B cell (primary cell): Measurements from ENCODE around the gene EML1. TPM values are rescaled to one million over a fixed set of nuclear protein-coding genes. Genes with fewer than 3 reads are reported as not detected.

Source experiments
- ATAC-seq: fragments of 200-7000 bp; cut with Tn5 transposase; one replicate; pipeline ENCODE4 v1.10.0; 2021; ENCODE audit warnings: low read depth, mild to moderate bottlenecking, moderate number of reproducible peaks, moderate library complexity
- CTCF ChIA-PET: fragments of 350-600 bp; sonication (Branson Sonifier 250); formaldehyde crosslinking; loops from one replicate; lab custom pipeline; 2021; ENCODE audit warnings: antibody characterized with exemption, inconsistent platforms; lab: Charles Lee
- POLR2A ChIA-PET: fragments of 350-600 bp; sonication (Branson Sonifier 250); formaldehyde crosslinking; loops from one replicate; lab custom pipeline; 2021; ENCODE audit warnings: antibody characterized with exemption; lab: Charles Lee
- DNase-seq: peaks from one replicate; pipeline ENCODE4 v3.0.0; 2013
- H2AFZ ChIP-seq: 2 replicates; pipeline ENCODE4 v1.6.1; 2012; ENCODE audit warnings: mild to moderate bottlenecking, low read depth, low read length; ENCODE audit not compliant: insufficient read depth, poor library complexity, severe bottlenecking
- H3K27ac ChIP-seq, 2 donors: 1 replicate in 1 of 2; 2 replicates in 1 of 2; pipeline ENCODE4 v1.5.1; 2012 to 2013; ENCODE audit warnings: low read length in 2 of 2, mild to moderate bottlenecking in 2 of 2, moderate library complexity in 1 of 2
- H3K27me3 ChIP-seq, 4 experiments: fragments of 200-600 bp in 1 of 4; sonication (generic) in 1 of 4; replicated peaks in 1 of 4; 1 replicate in 2 of 4; 2 replicates in 2 of 4; pipeline versions ENCODE4 v1.6.1 to v1.7.0; 2013 to 2016; ENCODE audit warnings: low read length in 3 of 4, mild to moderate bottlenecking in 2 of 4, mixed read lengths in 1 of 4, moderate library complexity in 1 of 4; ENCODE audit not compliant: insufficient read depth in 4 of 4, control insufficient read depth in 3 of 4; ENCODE audit errors: control extremely low read depth in 1 of 4
- H3K36me3 ChIP-seq, 2 experiments: replicated peaks in 1 of 2; 1 replicate in 1 of 2; 2 replicates in 1 of 2; pipeline versions ENCODE4 v1.6.1 to v1.7.1; 2013; ENCODE audit warnings: low read length in 1 of 2; ENCODE audit not compliant: insufficient read depth in 2 of 2, control insufficient read depth in 1 of 2; ENCODE audit errors: control extremely low read depth in 1 of 2, extremely low read depth in 1 of 2
- H3K4me1 ChIP-seq, 2 donors: fragments of 200-600 bp in 1 of 2; sonication (generic) in 1 of 2; 1 replicate in 1 of 2; 2 replicates in 1 of 2; pipeline versions ENCODE4 v1.5.1 to v1.6.1; 2013 to 2017; ENCODE audit warnings: low read length in 2 of 2; ENCODE audit not compliant: control insufficient read depth in 2 of 2, insufficient read depth in 2 of 2
- H3K4me2 ChIP-seq: replicated peaks from 2 replicates; pipeline ENCODE3; 2012; ENCODE audit warnings: mild to moderate bottlenecking, low read depth, low read length; ENCODE audit not compliant: poor library complexity, severe bottlenecking
- H3K4me3 ChIP-seq, 5 experiments: fragments of 200-600 bp in 1 of 5; sonication (generic) in 1 of 5; 1 replicate in 3 of 5; 2 replicates in 2 of 5; pipeline versions ENCODE4 v1.5.1 to v1.7.0; 2011 to 2016; ENCODE audit warnings: low read length in 4 of 5, mild to moderate bottlenecking in 4 of 5, low read depth in 2 of 5, control low read depth in 1 of 5, moderate library complexity in 1 of 5; ENCODE audit not compliant: insufficient read depth in 1 of 5; ENCODE audit errors: control extremely low read depth in 1 of 5, extremely low read depth in 1 of 5
- H3K79me2 ChIP-seq: fragments of 200-600 bp; sonication (generic); one replicate; pipeline ENCODE4 v1.6.0; 2016; ENCODE audit warnings: low read length; ENCODE audit not compliant: control insufficient read depth, insufficient read depth
- H3K9ac ChIP-seq: fragments of 200-600 bp; sonication (generic); 2 replicates; pipeline ENCODE4 v1.6.1; 2017; ENCODE audit warnings: mild to moderate bottlenecking, low read length, moderate library complexity
- H3K9me3 ChIP-seq, 3 donors: one replicate each; pipeline versions ENCODE4 v1.6.1 to v1.7.1; 2013; ENCODE audit warnings: low read length in 2 of 3; ENCODE audit not compliant: control insufficient read depth in 2 of 3, insufficient read depth in 1 of 3; ENCODE audit errors: control extremely low read depth in 1 of 3
- H4K20me1 ChIP-seq: 2 replicates; pipeline ENCODE4 v1.6.0; 2012; ENCODE audit warnings: mild to moderate bottlenecking, low read length; ENCODE audit not compliant: insufficient read depth, control insufficient read depth, poor library complexity, severe bottlenecking
- H3K27ac Mint-ChIP-seq: one replicate; pipeline ENCODE4 v1.8.0; 2021; ENCODE audit warnings: mixed read lengths
- H3K27me3 Mint-ChIP-seq: one replicate; pipeline ENCODE4 v1.8.0; 2021; ENCODE audit warnings: mixed read lengths
- H3K4me1 Mint-ChIP-seq: one replicate; pipeline ENCODE4 v1.8.0; 2021; ENCODE audit warnings: mixed read lengths
- H3K4me3 Mint-ChIP-seq: one replicate; pipeline ENCODE4 v1.8.0; 2021; ENCODE audit warnings: mixed read lengths
- H3K9me3 Mint-ChIP-seq: one replicate; pipeline ENCODE4 v1.8.0; 2022; ENCODE audit warnings: mixed read lengths; ENCODE audit not compliant: insufficient read depth
- CTCF ChIP-seq: fragments of 200-600 bp; IDR thresholded peaks from one replicate; pipeline ENCODE4 v1.8.0; 2022; ENCODE audit warnings: antibody characterized with exemption, mild to moderate bottlenecking
- EZH2 ChIP-seq: IDR thresholded peaks from 2 replicates; pipeline ENCODE4 v1.6.1; 2012; ENCODE audit warnings: borderline replicate concordance, low read depth, mild to moderate bottlenecking, moderate library complexity, low read length; ENCODE audit not compliant: insufficient read depth, poor library complexity, severe bottlenecking
- WGBS: methylation state at CpG from one replicate; pipeline ENCODE4 v1.1.5; 2013; ENCODE audit warnings: missing lambda C conversion rate; ENCODE audit not compliant: insufficient coverage; 5-methylcytosine and 5-hydroxymethylcytosine counted together
- intact Hi-C: fragments of 100-400 bp; cut with micrococcal nuclease; formaldehyde crosslinking; loops from one replicate; pipeline ENCODE4 v1.10.0; 2022
- polyA plus RNA-seq: library from polyadenylated mRNA; depleted of rRNA; stranded (reverse); fragments of >200 nt; gene quantifications from 2 replicates; pipeline ENCODE4 v1.2.3, GENCODE V29; 2012
- total RNA-seq, 2 donors: library from RNA; stranded (reverse); fragments of 120-200 nt in 1 of 2; gene quantifications; 1 replicate in 1 of 2; 2 replicates in 1 of 2; pipeline versions ENCODE4 v1.2.3 to v1.2.4, GENCODE V29; 2013 to 2022

The EML1 gene
- total and polyA plus RNA-seq, 2 donors (not counting 1 experiment from before 2014, with no cell fraction given): not detected

GRCh38 chr14:99774556-99775307 lies 18.5 kb upstream of the EML1 start:
- Mint-ChIP-seq H3K4me3 (no peak overlapping the region), H3K27me3 (peaks cover 46% of the 10 kb centered on the region), H3K27ac (no peak overlapping the region), H3K9me3 (peaks cover 11% of the 10 kb centered on the region), H3K4me1 (no peaks in the 10 kb centered on the region)
- no peak overlapping the region for H3K9ac ChIP-seq
- CTCF ChIA-PET: interaction anchor here (0.6 kb wide), 1 partner anchor 61 kb away, joined by 3 read pairs; no protein-coding TSS in a partner anchor
- H3K9me3 ChIP-seq: peaks cover 2 to 4% (median 2%) of the 10 kb centered on the region in 3 donors
- no peaks in the 10 kb centered on the region for H3K4me1 ChIP-seq
- POLR2A ChIA-PET: no interaction called here
- H3K27me3 ChIP-seq: no peaks in the 10 kb centered on the region
- ATAC-seq: no peak
- no peak for DNase-seq
- no peak overlapping the region for H3K27ac ChIP-seq
- no peak overlapping the region for H3K4me3 ChIP-seq
- no peak overlapping the region for H2AFZ ChIP-seq
- intact Hi-C loops: no loop called here
- H4K20me1 ChIP-seq: no peaks in the 10 kb centered on the region
- no peak overlapping the region for H3K4me2 ChIP-seq
- H3K36me3 ChIP-seq: no peaks in the 10 kb centered on the region
- TF ChIP-seq CTCF (no peak), EZH2 (no peak)
- WGBS: 56% methylated on average over 6 of the region's 6 CpGs
- H3K79me2 ChIP-seq: no peaks in the 10 kb centered on the region

DNA sequence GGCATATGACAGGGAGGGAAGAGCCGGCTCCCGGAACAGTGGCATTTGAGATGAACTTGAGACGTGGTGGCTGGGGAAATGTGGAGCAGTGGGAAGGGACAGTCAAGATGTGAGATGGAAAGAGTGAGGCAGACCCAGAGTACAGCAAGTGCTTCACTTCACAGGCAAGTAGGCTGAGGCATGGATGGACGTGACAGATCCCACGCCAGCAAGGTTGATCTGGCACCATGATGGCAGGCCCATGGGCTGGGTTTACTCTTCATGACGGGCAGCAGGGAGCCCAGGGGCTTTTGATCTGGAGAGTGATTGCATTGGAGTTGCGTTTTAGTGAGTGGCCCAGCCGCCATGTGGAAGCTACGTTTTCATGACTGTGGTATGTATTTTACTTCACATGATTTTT lies 17.9 kb upstream of the EML1 start:
- 89% methylated on average over 8 of the region's 9 CpGs for WGBS
- no peak overlapping the region for H3K27ac ChIP-seq
- ChIA-PET CTCF (no interaction called here), POLR2A (no interaction called here)
- H3K4me3 ChIP-seq: no peak overlapping the region
- no peaks in the 10 kb centered on the region for H4K20me1 ChIP-seq
- H3K9me3 ChIP-seq: peaks cover 2 to 10% (median 2%) of the 10 kb centered on the region in 3 donors
- no peaks in the 10 kb centered on the region for H3K4me1 ChIP-seq
- Mint-ChIP-seq H3K9me3 (peaks cover 11% of the 10 kb centered on the region), H3K27me3 (peaks cover 43% of the 10 kb centered on the region), H3K4me3 (no peak overlapping the region), H3K27ac (no peak overlapping the region), H3K4me1 (no peaks in the 10 kb centered on the region)
- no peaks in the 10 kb centered on the region for H3K27me3 ChIP-seq
- no peak overlapping the region for H2AFZ ChIP-seq
- no peak overlapping the region for H3K4me2 ChIP-seq
- DNase-seq: no peak
- H3K36me3 ChIP-seq: no peaks in the 10 kb centered on the region
- intact Hi-C loops: no loop called here
- no peak overlapping the region for H3K9ac ChIP-seq
- ATAC-seq: no peak
- no peak for TF ChIP-seq EZH2
- no peak for TF ChIP-seq CTCF
- H3K79me2 ChIP-seq: no peaks in the 10 kb centered on the region
